Smooth muscle cell (in vitro differentiated cells): ENCODE results near the gene TMEM95. TPM values are rescaled to one million over a fixed set of nuclear protein-coding genes. Genes with fewer than 3 reads are reported as not detected.
A peak's percentile ranks its signal among the peaks of the same experiment; 100 is the strongest.

Experiments
- DNase-seq: peaks from one replicate; lab custom pipeline; 2025; ENCODE audit not compliant: unreplicated experiment; lab: John Stamatoyannopoulos, UW
- H2AFZ ChIP-seq: fragments of 200-600 bp; sonication (generic); 2 replicates; pipeline ENCODE4 v1.6.0; 2016; ENCODE audit warnings: antibody characterized with exemption, low read depth, mild to moderate bottlenecking
- H3F3A ChIP-seq: fragments of 200-600 bp; sonication (generic); 2 replicates; pipeline ENCODE4 v1.6.0; 2017; ENCODE audit warnings: antibody characterized with exemption, low read depth
- H3K27ac ChIP-seq: fragments of 200-600 bp; sonication (generic); 2 replicates; pipeline ENCODE4 v1.5.1; 2016; ENCODE audit warnings: low read depth, mild to moderate bottlenecking
- H3K27me3 ChIP-seq: fragments of 200-600 bp; sonication (generic); 2 replicates; pipeline ENCODE4 v1.6.1; 2016; ENCODE audit warnings: low read depth, mild to moderate bottlenecking
- H3K36me3 ChIP-seq: fragments of 200-600 bp; sonication (generic); 2 replicates; pipeline ENCODE4 v1.5.1; 2016; ENCODE audit warnings: low read depth
- H3K4me1 ChIP-seq: fragments of 200-600 bp; sonication (generic); 2 replicates; pipeline ENCODE4 v1.5.1; 2016; ENCODE audit warnings: low read depth
- H3K4me2 ChIP-seq: fragments of 200-600 bp; sonication (generic); 2 replicates; pipeline ENCODE4 v1.6.0; 2016; ENCODE audit warnings: mild to moderate bottlenecking
- H3K4me3 ChIP-seq: fragments of 200-600 bp; sonication (generic); 2 replicates; pipeline ENCODE4 v1.5.1; 2016; ENCODE audit warnings: mild to moderate bottlenecking
- H3K79me2 ChIP-seq: fragments of 200-600 bp; sonication (generic); 2 replicates; pipeline ENCODE4 v1.6.0; 2016; ENCODE audit warnings: low read depth, mild to moderate bottlenecking
- H3K9ac ChIP-seq: fragments of 200-600 bp; sonication (generic); 2 replicates; pipeline ENCODE4 v1.6.0; 2016; ENCODE audit warnings: low read depth
- H3K9me3 ChIP-seq: fragments of 200-600 bp; sonication (generic); replicated peaks from 2 replicates; pipeline ENCODE4 v1.5.1; 2016; ENCODE audit warnings: low read depth
- H4K20me1 ChIP-seq: fragments of 200-600 bp; sonication (generic); 2 replicates; pipeline ENCODE4 v1.6.0; 2016; ENCODE audit warnings: low read depth
- WGBS: methylation state at CpG from one replicate; pipeline ENCODE4 v1.1.7; 2016; ENCODE audit warnings: low lambda C conversion rate; 5-methylcytosine and 5-hydroxymethylcytosine counted together
- polyA plus RNA-seq: library from polyadenylated mRNA; unstranded; fragments of >200 nt; fragmentation: Nextera tagmentation; extraction: Ambion mirVana; gene quantifications from 2 replicates; pipeline ENCODE4 v1.2.1, GENCODE V29; 2016
- total RNA-seq: library from RNA; depleted of rRNA; stranded (reverse); fragments of >200 nt; gene quantifications from 2 replicates; pipeline ENCODE4 v1.2.3, GENCODE V29; 2014
- TF ChIP-seq, protein P1 (sequence below): fragments of 200-600 bp; sonication (generic); IDR thresholded peaks from 2 replicates; pipeline ENCODE4 v1.5.1; 2017; ENCODE audit warnings: borderline replicate concordance, mild to moderate bottlenecking, antibody characterized with exemption; ENCODE audit not compliant: insufficient read depth, poor library complexity, severe bottlenecking

Gene TMEM95
- total and polyA plus RNA-seq, 2 experiments from 2014 or later, result not detected

DNA sequence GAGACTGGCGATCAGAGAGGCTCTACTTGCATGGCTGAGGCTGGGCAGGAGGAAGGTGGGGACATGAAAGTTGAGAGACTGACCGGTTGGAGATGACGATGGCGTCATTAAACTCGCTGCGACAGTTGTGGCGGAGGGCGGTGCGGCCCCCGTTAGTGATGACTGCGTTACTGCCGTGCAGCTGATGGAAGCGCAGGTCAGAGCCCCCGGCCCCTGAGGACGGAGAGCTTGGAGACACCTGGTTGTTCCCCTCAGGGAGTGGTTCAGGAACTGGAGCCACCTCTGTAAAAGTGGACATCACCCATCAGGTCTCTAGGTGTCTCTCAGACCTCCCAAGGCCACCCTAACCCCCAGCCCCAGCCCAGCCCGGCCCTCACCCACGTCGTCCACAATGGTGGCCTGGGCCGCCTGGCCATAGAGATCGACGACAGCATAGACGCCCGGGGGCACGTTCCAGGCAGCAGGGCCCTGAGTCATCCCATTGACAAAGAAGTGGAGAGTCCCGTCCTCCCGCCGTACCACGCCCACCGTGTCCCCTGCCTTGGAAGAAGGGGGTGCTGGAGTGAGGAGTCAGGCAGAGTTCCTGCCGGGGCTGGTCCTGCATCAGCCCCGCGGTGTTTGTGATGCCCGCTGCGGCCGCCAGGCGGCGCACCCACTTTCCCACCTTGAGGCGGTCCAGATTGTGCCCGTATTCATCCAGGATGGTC, 31.1 kb upstream of the TMEM95 start:
- Histone ChIP-seq H4K20me1 (no peaks in the 10 kb centered on the region), H2AFZ (no peak overlapping the region), H3K4me2 (no peak overlapping the region), H3K4me3 (no peak overlapping the region), H3K36me3 (no peaks in the 10 kb centered on the region), H3K9me3 (no peaks in the 10 kb centered on the region), H3K27me3 (no peaks in the 10 kb centered on the region), H3F3A (no peaks in the 10 kb centered on the region), H3K79me2 (peaks cover 10% of the 10 kb centered on the region), H3K4me1 (peaks cover 9% of the 10 kb centered on the region), H3K27ac (no peak overlapping the region), H3K9ac (no peak overlapping the region)
- DNase-seq, result no peak
- WGBS, result 75% methylated on average over 39 of the region's 39 CpGs
- TF ChIP-seq, protein P1, sequence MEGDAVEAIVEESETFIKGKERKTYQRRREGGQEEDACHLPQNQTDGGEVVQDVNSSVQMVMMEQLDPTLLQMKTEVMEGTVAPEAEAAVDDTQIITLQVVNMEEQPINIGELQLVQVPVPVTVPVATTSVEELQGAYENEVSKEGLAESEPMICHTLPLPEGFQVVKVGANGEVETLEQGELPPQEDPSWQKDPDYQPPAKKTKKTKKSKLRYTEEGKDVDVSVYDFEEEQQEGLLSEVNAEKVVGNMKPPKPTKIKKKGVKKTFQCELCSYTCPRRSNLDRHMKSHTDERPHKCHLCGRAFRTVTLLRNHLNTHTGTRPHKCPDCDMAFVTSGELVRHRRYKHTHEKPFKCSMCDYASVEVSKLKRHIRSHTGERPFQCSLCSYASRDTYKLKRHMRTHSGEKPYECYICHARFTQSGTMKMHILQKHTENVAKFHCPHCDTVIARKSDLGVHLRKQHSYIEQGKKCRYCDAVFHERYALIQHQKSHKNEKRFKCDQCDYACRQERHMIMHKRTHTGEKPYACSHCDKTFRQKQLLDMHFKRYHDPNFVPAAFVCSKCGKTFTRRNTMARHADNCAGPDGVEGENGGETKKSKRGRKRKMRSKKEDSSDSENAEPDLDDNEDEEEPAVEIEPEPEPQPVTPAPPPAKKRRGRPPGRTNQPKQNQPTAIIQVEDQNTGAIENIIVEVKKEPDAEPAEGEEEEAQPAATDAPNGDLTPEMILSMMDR, result peak; percentile 71

DNA sequence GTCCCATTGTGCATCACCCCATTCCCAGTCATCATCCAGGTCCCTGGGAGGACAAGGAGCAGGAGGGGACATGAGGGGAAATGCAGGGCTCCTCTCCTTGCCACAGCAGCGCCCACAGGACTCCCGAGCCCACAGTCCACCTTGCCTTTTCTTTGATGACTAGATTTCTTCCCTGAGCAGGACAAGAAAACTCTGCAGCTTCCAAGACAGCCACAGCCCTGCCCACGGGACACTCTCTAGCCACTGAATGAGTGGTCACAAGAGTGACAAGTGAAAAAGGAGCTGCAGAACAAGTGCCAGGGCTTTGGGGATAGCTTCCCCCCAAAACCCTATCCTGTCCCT, 30.5 kb upstream of the TMEM95 start:
- H3K4me3 ChIP-seq, result no peak overlapping the region
- H3K9ac ChIP-seq, result no peak overlapping the region
- no peak overlapping the region for H3K4me2 ChIP-seq
- no peaks in the 10 kb centered on the region for H3K9me3 ChIP-seq
- no peak for DNase-seq
- H3K27me3 ChIP-seq, result no peaks in the 10 kb centered on the region
- H3K79me2 ChIP-seq, result peaks cover 10% of the 10 kb centered on the region
- H3F3A ChIP-seq, result no peaks in the 10 kb centered on the region
- no peak overlapping the region for H2AFZ ChIP-seq
- TF ChIP-seq, protein P1, result no peak
- 89% methylated on average over 3 of the region's 3 CpGs for WGBS
- H3K4me1 ChIP-seq, result peaks cover 9% of the 10 kb centered on the region
- H3K27ac ChIP-seq, result no peak overlapping the region
- H3K36me3 ChIP-seq, result no peaks in the 10 kb centered on the region
- no peaks in the 10 kb centered on the region for H4K20me1 ChIP-seq

DNA sequence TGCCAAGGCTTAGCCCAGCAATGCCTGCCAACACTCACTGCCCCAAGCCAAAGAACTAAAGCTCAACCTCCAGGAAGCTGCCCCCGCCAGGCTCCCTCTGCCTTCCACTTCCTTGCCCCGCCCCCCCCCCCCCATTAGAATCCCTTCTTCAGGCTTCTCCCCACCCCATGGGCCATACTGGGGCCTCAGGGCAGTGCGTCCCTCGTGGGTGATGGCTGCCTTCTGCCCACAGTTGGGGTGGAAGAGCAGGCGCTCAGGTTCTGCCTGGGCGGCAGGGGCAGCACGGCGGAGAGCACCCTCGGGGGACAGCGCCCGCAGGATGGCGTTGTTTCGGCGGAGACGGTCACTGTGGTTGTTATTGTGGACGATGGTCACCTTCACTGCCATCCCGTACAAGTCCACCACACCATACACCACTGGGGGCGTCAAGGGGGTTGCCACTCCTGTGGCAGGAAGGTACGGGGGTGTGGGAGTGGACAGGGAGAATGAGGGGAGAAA, 29.9 kb upstream of the TMEM95 start:
- Histone ChIP-seq H3K9ac (no peak overlapping the region), H3K27ac (no peak overlapping the region), H3K9me3 (no peaks in the 10 kb centered on the region), H3K79me2 (peaks cover 10% of the 10 kb centered on the region), H2AFZ (no peak overlapping the region), H3K36me3 (no peaks in the 10 kb centered on the region), H3K27me3 (no peaks in the 10 kb centered on the region), H4K20me1 (no peaks in the 10 kb centered on the region), H3K4me2 (no peak overlapping the region), H3F3A (no peaks in the 10 kb centered on the region), H3K4me3 (no peak overlapping the region), H3K4me1 (peaks cover 9% of the 10 kb centered on the region)
- DNase-seq, result no peak
- TF ChIP-seq, protein P1, result no peak
- WGBS, result 97% methylated on average over 19 of the region's 19 CpGs

DNA sequence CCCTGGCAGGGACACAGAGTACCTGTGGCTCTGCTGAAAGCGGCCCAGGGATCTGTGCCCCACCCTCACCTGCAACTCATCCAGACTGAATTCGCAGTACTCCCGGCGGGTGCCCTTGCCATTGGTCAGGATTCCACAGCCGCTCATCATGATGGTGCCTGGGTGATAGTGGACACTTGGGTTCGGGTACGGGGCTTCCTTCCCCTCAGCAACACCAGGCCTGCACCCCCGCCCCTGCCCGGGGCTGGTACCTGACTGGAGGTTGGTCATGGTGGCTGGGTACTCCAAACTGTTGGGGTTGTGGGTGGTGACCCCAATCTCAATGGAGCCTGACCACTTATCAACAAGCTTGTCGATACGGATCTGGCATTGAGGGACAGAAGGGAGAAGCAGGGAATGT, 28.8 kb upstream of the TMEM95 start:
- H3K36me3 ChIP-seq, result no peaks in the 10 kb centered on the region
- H3K27ac ChIP-seq, result no peak overlapping the region
- DNase-seq, result no peak
- no peak overlapping the region for H3K4me3 ChIP-seq
- 95% methylated on average over 11 of the region's 11 CpGs for WGBS
- no peaks in the 10 kb centered on the region for H3K9me3 ChIP-seq
- no peak overlapping the region for H3K4me2 ChIP-seq
- H3F3A ChIP-seq, result no peaks in the 10 kb centered on the region
- TF ChIP-seq, protein P1, result no peak
- peaks cover 14% of the 10 kb centered on the region for H3K4me1 ChIP-seq
- peaks cover 10% of the 10 kb centered on the region for H3K79me2 ChIP-seq
- H3K27me3 ChIP-seq, result no peaks in the 10 kb centered on the region
- H3K9ac ChIP-seq, result no peak overlapping the region
- no peak overlapping the region for H2AFZ ChIP-seq
- no peaks in the 10 kb centered on the region for H4K20me1 ChIP-seq
